Measurements from ENCODE around the gene CCIN.
"Not testable (repeated sequence)": the region's sequence is repeated elsewhere in the genome, so short reads cannot be mapped to it uniquely, and the experiment has no call there.

Gene CCIN

GRCh38 chr9:36126016-36126730 lies 43.0 kb upstream of the CCIN start:
- Mint-ChIP-seq H3K4me1 (peaks cover 15% of the 10 kb centered on the region), H3K36me3 (ENCODE audit: low read depth) (peaks cover 17% of the 10 kb centered on the region), H3K4me3 (no peak overlapping the region), H3K27ac (peak overlapping the region; percentile 64), H3K9me3 (no peaks in the 10 kb centered on the region), H3K27me3 (ENCODE audit: low read depth, poor library complexity) (peaks cover 12% of the 10 kb centered on the region)
- TF ChIP-seq CTCF (IDR thresholded peaks at IDR 0.05), result no peak
- DNase-seq, result no peak

GRCh38 chr9:36127652-36128244 lies 41.4 kb upstream of the CCIN start:
- no peak overlapping the region for H3K27ac Mint-ChIP-seq
- H3K4me3 Mint-ChIP-seq, result no peak overlapping the region
- peaks cover 15% of the 10 kb centered on the region for H3K4me1 Mint-ChIP-seq
- H3K36me3 Mint-ChIP-seq (ENCODE audit: low read depth), result peaks cover 4% of the 10 kb centered on the region
- TF ChIP-seq CTCF (IDR thresholded peaks at IDR 0.05), result no peak
- no peaks in the 10 kb centered on the region for H3K9me3 Mint-ChIP-seq
- DNase-seq, result no peak
- peaks cover 28% of the 10 kb centered on the region for H3K27me3 Mint-ChIP-seq (ENCODE audit: low read depth, poor library complexity)

DNA sequence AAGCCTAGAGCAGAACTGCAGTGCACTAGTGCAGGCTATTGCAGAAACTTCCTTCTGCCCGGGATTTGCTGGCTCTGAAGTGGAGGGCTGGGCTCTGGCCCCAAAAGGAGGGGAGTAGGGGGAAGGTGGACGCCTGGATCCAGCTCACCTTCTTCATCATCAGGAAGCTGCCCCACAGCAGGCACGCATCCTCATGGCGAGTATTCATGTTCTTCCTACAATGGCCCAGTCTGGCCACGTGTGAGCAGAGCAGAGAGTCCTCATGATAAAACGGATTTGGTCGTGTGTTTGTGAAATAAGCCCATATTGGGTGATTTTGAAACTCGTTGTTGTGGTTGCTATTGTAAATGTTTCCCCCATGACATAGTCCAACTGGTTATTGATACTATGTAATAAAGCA lies 40.8 kb upstream of the CCIN start:
- DNase-seq, result no peak
- H3K4me3 Mint-ChIP-seq, result no peak overlapping the region
- no peak overlapping the region for H3K27ac Mint-ChIP-seq
- H3K36me3 Mint-ChIP-seq (ENCODE audit: low read depth), result no peaks in the 10 kb centered on the region
- H3K27me3 Mint-ChIP-seq (ENCODE audit: low read depth, poor library complexity), result peaks cover 33% of the 10 kb centered on the region
- H3K4me1 Mint-ChIP-seq, result peaks cover 15% of the 10 kb centered on the region
- TF ChIP-seq CTCF (IDR thresholded peaks at IDR 0.05), result no peak
- H3K9me3 Mint-ChIP-seq, result no peaks in the 10 kb centered on the region

- no peaks in the 10 kb centered on the region for H3K9me3 Mint-ChIP-seq
- H3K27ac Mint-ChIP-seq, result no peak overlapping the region
- H3K4me1 Mint-ChIP-seq, result peaks cover 15% of the 10 kb centered on the region
- TF ChIP-seq CTCF (IDR thresholded peaks at IDR 0.05), result no peak
- H3K36me3 Mint-ChIP-seq (ENCODE audit: low read depth), result no peaks in the 10 kb centered on the region
- H3K4me3 Mint-ChIP-seq, result no peak overlapping the region
- no peak for DNase-seq
- peaks cover 41% of the 10 kb centered on the region for H3K27me3 Mint-ChIP-seq (ENCODE audit: low read depth, poor library complexity)
Observed at GRCh38 chr9:36129139-36129538, 40.0 kb upstream of the CCIN start.

- H3K9me3 Mint-ChIP-seq; H3K4me1 Mint-ChIP-seq; DNase-seq; H3K36me3 Mint-ChIP-seq (ENCODE audit: low read depth); H3K27ac Mint-ChIP-seq; H3K4me3 Mint-ChIP-seq: not testable (repeated sequence)
- peaks cover 58% of the 10 kb centered on the region for H3K27me3 Mint-ChIP-seq (ENCODE audit: low read depth, poor library complexity)
Observed at GRCh38 chr9:36131666-36132065, 37.5 kb upstream of the CCIN start.

- no peak for DNase-seq
- Mint-ChIP-seq H3K4me1 (peaks cover 7% of the 10 kb centered on the region), H3K27ac (no peak overlapping the region), H3K27me3 (ENCODE audit: low read depth, poor library complexity) (peaks cover 58% of the 10 kb centered on the region), H3K9me3 (no peaks in the 10 kb centered on the region), H3K4me3 (no peak overlapping the region), H3K36me3 (ENCODE audit: low read depth) (no peaks in the 10 kb centered on the region)
- no peak for TF ChIP-seq CTCF (IDR thresholded peaks at IDR 0.05)
Observed at GRCh38 chr9:36132086-36132485, 37.1 kb upstream of the CCIN start.

Data from nephron progenitor cell (in vitro differentiated cells).